RKO (cell line): ENCODE measurements around the gene TACC2.
A peak's percentile ranks its signal among the peaks of the same experiment; 100 is the strongest.

Experiments used
- DNase-seq: peaks from one replicate; pipeline ENCODE4 v3.0.0-alpha.2; 2016; ENCODE audit warnings: low spot score

The TACC2 gene

GRCh38 chr10:122030200-122030552 lies 41.2 kb downstream of the TACC2 start:
- DNase-seq, result no peak

- DNase-seq, result no peak
These were observed 44.4 kb downstream of the TACC2 start for GRCh38 chr10:122033224-122033926.

GRCh38 chr10:122034149-122034756 lies 45.3 kb downstream of the TACC2 start:
- peak; percentile 77 for DNase-seq

DNA sequence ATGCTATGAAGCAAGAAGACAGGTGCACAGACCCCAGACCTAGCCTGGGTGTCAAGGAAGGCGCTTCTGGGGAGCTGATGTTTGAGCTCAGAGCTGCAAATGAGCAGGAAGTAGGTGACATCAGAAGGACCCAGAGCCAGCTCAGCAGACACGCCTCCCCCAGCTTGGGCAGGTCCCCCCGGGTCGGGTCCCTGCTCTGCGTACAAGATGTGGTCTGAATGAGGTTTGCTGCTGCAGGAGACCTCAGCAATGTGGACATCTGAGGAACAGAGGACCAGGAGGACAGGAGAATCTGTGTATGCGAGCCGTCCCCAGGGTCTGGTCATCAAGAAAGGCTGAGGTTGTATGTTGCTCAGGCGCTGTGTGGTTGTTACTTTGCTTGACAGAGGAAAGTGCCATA lies 51.8 kb downstream of the TACC2 start:
- DNase-seq, result no peak

- DNase-seq, result no peak
These were observed 53.9 kb downstream of the TACC2 start for GRCh38 chr10:122042836-122043235.

DNA sequence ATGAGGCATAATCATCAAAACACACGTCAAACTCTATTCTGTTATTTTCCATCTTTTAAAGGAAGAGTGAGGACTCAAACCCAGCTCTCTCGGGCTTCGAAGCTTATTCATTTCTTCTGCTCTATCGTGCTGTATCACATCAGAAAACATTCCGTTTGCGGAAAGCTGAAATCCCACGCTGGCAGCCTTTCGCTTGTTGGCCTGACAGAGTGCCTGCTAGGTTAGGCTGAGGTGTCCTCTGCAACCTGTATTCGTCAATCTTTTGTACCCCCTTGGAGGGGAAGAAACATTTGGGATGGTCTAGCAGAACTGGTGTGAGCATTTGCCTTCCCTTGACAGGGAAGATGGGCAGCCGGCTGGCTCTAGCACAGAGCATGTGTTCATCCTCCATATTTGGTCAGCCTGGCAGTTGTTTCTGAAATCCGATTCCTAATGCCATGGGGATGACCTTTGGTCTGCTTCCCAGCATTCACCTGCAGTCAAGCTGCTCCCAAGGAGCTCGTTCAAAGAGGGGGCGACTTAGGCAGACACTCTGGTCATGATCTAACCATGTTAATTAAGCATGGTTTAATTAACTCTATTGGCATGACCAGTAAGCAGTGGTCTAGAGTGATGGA lies 55.2 kb downstream of the TACC2 start:
- peak; percentile 47 for DNase-seq

DNA sequence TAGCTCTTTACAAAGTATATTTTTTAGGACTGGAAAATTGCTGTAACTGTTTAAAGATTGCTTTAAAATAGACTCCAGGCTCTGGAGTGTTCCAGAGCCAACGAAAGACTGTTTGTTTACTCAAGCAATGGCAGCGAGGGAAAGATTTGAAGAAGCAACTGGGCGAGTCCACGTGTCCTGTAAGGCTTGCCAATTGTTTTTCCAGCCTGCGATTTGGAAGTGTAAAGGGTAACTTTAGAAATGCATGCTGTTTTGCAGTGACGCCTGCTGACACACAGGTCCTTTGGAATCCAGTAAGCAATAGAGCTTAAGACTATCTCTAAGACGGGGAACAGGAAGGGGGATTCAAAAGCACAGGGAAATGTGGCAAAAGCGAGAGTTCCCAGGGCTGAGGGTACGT lies 55.8 kb downstream of the TACC2 start:
- DNase-seq, result no peak

GRCh38 chr10:122045212-122045611 lies 56.2 kb downstream of the TACC2 start:
- no peak for DNase-seq

- DNase-seq, result no peak
These were observed 58.6 kb downstream of the TACC2 start for GRCh38 chr10:122047560-122047959.

DNA sequence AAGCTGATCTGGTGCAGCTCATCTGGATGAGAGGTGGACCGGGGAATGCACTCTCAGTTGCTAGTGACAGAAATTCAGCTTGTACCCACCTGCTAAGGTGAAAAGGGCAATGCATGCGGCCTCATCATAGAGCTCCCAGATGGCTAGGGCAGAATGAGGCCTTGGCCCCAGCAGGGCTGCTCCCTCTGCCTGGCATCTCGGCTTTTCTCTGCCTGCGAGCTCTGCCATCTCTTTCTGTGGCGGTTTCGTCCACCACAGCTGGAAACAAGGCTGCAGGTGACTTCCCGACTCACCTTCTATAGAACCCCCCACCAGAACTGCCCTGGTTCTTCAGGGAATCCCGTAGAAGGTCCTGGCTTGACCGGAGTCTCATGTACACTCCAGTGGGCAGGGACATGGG lies 60.1 kb downstream of the TACC2 start:
- no peak for DNase-seq

- DNase-seq, result no peak
These were observed 61.3 kb downstream of the TACC2 start for GRCh38 chr10:122050311-122050710.

DNA sequence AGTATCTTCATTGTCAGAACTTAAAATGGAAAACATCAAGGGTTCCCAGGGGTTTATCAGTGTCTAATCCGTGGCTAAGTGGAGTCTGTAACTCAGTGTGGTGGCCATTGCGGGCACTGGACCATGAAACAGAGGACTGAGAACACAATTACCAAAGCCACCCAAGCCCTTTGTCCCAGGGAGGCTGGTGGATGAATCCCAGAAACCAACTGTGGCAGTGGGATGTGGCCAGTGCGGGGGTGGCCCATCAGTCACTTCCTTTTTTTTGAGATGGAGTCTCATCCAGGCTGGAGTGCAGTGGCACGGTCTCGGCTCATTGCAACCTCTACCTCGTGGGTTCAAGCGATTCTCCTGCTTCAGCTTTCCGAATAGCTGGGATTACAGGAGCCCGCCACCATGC lies 61.8 kb downstream of the TACC2 start:
- DNase-seq, result no peak

GRCh38 chr10:122051609-122052385 lies 62.8 kb downstream of the TACC2 start:
- DNase-seq, result peak; percentile 78

DNA sequence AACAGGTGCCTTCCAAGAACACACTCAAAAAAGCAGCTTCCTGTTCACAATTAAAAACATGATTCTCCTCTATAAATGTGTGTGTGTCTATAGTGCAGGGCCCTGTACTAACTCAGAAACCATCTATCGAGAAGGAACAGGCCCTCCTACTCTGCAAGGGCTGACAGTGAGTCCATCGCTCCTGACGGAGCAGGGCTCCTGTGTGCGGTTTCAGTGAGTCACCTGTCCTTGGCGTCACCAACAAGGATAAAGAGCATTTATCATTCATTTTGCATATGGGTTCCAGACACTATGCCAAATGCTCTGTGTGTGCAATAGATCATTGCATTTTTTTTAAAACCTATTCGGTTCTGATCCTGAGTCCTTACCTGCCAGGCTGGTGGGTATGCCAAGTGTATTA lies 63.7 kb downstream of the TACC2 start:
- peak; percentile 72 for DNase-seq

GRCh38 chr10:122053314-122053713 lies 64.4 kb downstream of the TACC2 start:
- DNase-seq, result no peak

DNA sequence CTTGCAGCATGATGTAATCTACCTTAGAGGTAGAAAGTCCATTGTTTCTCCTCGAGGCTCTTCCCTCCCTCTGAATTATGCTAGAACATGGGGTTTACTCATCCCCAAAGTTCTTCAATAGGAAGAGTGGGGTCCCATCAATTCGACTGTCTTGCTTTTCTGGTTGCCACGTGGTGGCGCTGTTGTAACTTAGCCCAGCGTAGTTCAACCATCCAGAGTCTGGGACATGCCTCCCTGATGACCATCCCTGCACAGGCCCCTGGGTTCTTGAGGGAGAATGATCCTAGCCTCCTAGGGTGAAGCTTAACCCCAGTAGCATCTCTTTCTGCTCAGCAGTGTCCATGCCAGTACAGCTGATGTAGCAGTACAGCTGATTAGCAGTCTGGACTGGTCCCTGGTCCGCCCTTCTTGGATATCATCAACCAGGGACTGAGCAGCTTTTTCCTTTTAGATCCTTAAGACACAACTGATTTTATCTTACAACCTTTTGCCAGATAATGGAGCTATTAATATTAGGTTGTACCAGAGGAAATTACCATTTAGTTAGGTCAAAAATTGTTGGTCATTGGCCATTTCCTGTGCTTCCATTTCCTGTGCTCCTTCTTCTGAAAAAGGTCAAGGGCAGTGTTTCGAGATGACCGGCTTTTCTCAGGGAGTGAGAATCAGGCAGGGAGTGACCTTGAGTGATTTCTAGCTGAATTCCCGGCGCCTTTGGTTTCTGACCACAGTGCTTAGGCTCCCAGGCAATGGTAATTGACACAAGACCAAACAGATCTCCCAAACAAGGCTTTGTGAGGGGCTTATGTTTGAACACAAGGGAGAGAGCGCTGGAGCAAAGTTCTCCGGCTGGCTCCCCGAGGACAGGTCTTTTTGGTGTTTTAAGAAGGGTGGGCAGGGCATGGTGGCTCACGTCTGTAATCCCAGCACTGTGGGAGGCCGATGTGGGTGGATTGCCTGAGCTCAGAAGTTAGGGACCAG lies 65.4 kb downstream of the TACC2 start:
- peak; percentile 42 for DNase-seq

GRCh38 chr10:122055252-122055651 lies 66.3 kb downstream of the TACC2 start:
- DNase-seq, result no peak

DNA sequence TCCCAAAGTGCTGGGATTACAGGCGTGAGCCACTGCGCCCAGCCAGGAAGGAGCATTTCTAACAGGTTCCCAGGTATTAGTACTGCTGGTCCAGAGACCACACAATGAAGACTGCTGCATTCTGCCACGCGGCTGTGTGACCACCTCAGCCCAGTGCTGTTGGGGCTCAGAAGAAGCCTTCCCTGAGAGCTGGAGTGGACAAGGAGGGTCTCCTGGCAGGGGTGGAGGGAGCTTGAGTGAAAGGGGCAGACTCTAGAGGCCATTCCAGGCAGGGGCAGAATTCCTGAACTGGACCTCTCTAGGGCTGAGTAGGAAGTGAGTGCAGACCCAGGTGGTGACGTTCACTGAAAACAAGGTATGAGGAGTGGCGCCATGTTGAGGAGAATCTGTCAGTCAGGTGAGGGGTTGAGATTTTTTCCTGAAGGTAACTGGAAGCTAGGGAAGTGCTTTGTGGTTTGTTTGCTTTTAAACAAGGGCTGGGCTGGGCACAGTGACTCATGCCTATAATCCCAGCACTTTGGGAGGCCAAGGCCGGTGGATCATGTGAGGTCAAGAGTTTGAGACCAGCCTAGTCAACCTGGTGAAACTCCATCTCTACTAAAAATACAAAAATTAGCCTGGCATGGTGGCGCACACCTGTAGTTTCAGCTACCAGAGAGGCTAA lies 67.6 kb downstream of the TACC2 start:
- no peak for DNase-seq

- no peak for DNase-seq
These were observed 69.0 kb downstream of the TACC2 start for GRCh38 chr10:122057841-122058413.

- no peak for DNase-seq
These were observed 71.3 kb downstream of the TACC2 start for GRCh38 chr10:122060250-122060649.
